Testis (tissue), 2 donors: ENCODE results near the gene ODAD3.
A peak's percentile ranks its signal among the peaks of the same experiment; 100 is the strongest.

ENCODE experiments used
- POLR2A ChIP-seq: fragments of 450-650 bp; IDR thresholded peaks from one replicate; pipeline ENCODE4 v1.6.1; 2017; ENCODE audit warnings: antibody characterized with exemption, mild to moderate bottlenecking, moderate library complexity
- TF ChIP-seq, protein P1 (sequence below), 3 experiments: fragments of 450-650 bp in 2 of 3; fragments of 200-600 bp in 1 of 3; sonication (generic) in 1 of 3; IDR thresholded peaks; one replicate each; pipeline ENCODE4 v1.5.1; 2016 to 2019; ENCODE audit warnings: antibody characterized with exemption in 3 of 3, mild to moderate bottlenecking in 2 of 3, moderate library complexity in 1 of 3

DNA sequence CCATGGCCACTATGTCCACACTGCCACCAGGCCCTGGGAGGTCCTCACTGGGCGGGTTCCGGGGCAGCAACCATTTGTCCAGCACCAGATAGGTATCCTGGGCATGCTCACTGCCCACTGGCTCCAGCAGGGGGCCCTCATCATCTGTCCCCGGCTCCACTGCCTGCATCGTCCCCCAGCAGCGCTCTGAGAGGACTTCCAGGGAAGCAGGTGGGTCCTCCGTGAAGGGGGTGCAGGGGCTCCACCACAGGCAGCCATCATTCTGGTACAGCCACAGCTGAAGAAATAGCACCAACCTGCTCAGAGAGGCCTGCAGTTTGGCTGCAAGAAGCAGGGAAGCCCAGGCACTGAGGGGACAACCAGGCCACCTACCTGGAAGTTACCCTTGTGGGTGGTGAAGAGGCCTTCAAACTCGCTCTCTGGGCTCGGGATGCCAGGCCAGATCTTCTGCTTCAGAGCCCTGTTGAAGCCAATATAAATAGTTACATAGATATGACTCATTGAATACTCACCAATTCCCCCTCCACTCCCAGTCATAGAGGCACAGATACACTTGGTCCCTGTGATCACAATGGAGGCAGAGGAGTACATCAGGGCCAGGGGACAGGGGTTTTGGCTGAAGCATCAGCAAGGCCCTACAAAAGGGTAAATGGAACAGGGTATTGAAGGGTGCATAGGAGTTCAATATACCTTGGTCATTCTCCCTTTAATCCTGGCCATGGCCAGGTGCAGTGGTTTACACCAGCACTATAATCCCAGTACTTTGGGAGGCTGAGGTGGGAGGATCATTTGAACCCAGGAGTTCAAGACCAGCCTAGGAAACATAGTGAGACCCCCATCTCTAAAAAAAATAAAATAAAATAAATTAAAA is 56.4 kb downstream of the ODAD3 start:
- TF ChIP-seq, protein P1, sequence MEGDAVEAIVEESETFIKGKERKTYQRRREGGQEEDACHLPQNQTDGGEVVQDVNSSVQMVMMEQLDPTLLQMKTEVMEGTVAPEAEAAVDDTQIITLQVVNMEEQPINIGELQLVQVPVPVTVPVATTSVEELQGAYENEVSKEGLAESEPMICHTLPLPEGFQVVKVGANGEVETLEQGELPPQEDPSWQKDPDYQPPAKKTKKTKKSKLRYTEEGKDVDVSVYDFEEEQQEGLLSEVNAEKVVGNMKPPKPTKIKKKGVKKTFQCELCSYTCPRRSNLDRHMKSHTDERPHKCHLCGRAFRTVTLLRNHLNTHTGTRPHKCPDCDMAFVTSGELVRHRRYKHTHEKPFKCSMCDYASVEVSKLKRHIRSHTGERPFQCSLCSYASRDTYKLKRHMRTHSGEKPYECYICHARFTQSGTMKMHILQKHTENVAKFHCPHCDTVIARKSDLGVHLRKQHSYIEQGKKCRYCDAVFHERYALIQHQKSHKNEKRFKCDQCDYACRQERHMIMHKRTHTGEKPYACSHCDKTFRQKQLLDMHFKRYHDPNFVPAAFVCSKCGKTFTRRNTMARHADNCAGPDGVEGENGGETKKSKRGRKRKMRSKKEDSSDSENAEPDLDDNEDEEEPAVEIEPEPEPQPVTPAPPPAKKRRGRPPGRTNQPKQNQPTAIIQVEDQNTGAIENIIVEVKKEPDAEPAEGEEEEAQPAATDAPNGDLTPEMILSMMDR (IDR thresholded peaks at IDR 0.05), result peak; percentile 43 to 56 (median 55)
- no peak for TF ChIP-seq POLR2A
